ENCODE measurements around the gene APPL2. TPM values are rescaled to one million over a fixed set of nuclear protein-coding genes. Genes with fewer than 3 reads are reported as not detected.
A peak's percentile ranks its signal among the peaks of the same experiment; 100 is the strongest.

The APPL2 gene
- total and polyA plus RNA-seq, 3 donors from 2014 or later, result 70.9 to 140 (median 129) TPM

GRCh38 chr12:105225505-105226015, 10.4 kb downstream of the APPL2 start:
- TF ChIP-seq CTCF (IDR thresholded peaks at IDR 0.05), result no peak
- TF ChIP-seq POLR2A (IDR thresholded peaks at IDR 0.05), result no peak
- no peak for DNase-seq
- no peaks in the 10 kb centered on the region for H3K9me3 ChIP-seq
- peak overlapping the region in 1 of 2 donors; percentile 3 for H3K27ac ChIP-seq
- H3K4me1 ChIP-seq, result peaks cover 81% of the 10 kb centered on the region
- no peaks in the 10 kb centered on the region for H3K36me3 ChIP-seq (ENCODE audit: low read depth, missing control alignments)
- no peak overlapping the region for H3K4me3 ChIP-seq
- no peaks in the 10 kb centered on the region for H3K27me3 ChIP-seq
- WGBS, 2 donors, result 60 to 65% methylated on average over 5 of the region's 5 CpGs
- intact Hi-C loops (cut with DNase I; ENCODE audit: low total_unique reads), result no loop called here

- DNase-seq, result no peak
- 92 to 94% methylated on average over 4 of the region's 4 CpGs for WGBS, 2 donors
- Histone ChIP-seq H3K4me3 (no peak overlapping the region), H3K4me1 (peaks cover 72% of the 10 kb centered on the region), H3K27ac (no peak overlapping the region), H3K9me3 (no peaks in the 10 kb centered on the region), H3K27me3 (no peaks in the 10 kb centered on the region), H3K36me3 (ENCODE audit: low read depth, missing control alignments) (no peaks in the 10 kb centered on the region)
- no peak for TF ChIP-seq POLR2A (IDR thresholded peaks at IDR 0.05)
- TF ChIP-seq CTCF (IDR thresholded peaks at IDR 0.05), result no peak
- intact Hi-C loops (cut with DNase I; ENCODE audit: low total_unique reads), result no loop called here
Measured at GRCh38 chr12:105224399-105224798, 11.6 kb downstream of the APPL2 start.

- no peak overlapping the region for H3K27ac ChIP-seq
- no peaks in the 10 kb centered on the region for H3K36me3 ChIP-seq (ENCODE audit: low read depth, missing control alignments)
- no peak overlapping the region for H3K4me3 ChIP-seq
- H3K4me1 ChIP-seq, result peaks cover 72% of the 10 kb centered on the region
- DNase-seq, result no peak
- intact Hi-C loops (cut with DNase I; ENCODE audit: low total_unique reads), result no loop called here
- H3K27me3 ChIP-seq, result no peaks in the 10 kb centered on the region
- 63 to 73% methylated on average over 4 of the region's 4 CpGs for WGBS, 2 donors
- TF ChIP-seq POLR2A (IDR thresholded peaks at IDR 0.05) (no peak), CTCF (IDR thresholded peaks at IDR 0.05) (no peak)
- H3K9me3 ChIP-seq, result no peaks in the 10 kb centered on the region
Measured at GRCh38 chr12:105223884-105224283, 12.1 kb downstream of the APPL2 start.

DNA sequence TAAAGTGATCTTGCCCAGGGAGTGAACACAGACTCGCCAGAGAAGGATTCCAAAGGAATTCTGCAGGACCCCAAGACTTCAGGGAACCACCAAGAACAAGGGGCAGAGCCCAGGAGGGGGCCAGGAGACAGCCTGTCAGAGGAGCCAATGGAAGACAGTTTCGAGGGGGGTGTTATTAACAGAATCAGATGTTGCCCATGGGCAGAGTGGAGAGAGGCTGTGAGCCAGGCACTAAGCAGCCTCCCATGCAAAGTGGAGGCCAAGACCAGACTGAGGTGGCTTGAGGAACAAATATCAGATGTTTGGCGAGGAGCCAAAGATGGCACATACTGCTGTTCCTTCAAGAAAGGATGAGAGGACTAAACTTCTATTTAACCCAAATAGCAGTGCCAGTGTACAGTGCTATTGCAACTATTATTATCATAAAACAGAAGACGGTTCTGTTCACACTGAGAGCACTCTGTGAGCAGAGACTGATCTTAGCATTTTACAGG, 12.6 kb downstream of the APPL2 start:
- DNase-seq, result no peak
- Histone ChIP-seq H3K36me3 (ENCODE audit: low read depth, missing control alignments) (no peaks in the 10 kb centered on the region), H3K27ac (no peak overlapping the region), H3K4me1 (peaks cover 75% of the 10 kb centered on the region), H3K4me3 (no peak overlapping the region), H3K9me3 (no peaks in the 10 kb centered on the region), H3K27me3 (no peaks in the 10 kb centered on the region)
- TF ChIP-seq CTCF (IDR thresholded peaks at IDR 0.05), result no peak
- no peak for TF ChIP-seq POLR2A (IDR thresholded peaks at IDR 0.05)
- 72 to 74% methylated on average over 4 of the region's 4 CpGs for WGBS, 2 donors
- intact Hi-C loops (cut with DNase I; ENCODE audit: low total_unique reads), result no loop called here

- Histone ChIP-seq H3K4me1 (peaks cover 70% of the 10 kb centered on the region), H3K27me3 (no peaks in the 10 kb centered on the region), H3K4me3 (no peak overlapping the region), H3K36me3 (ENCODE audit: low read depth, missing control alignments) (no peaks in the 10 kb centered on the region), H3K27ac (no peak overlapping the region), H3K9me3 (no peaks in the 10 kb centered on the region)
- intact Hi-C loops (cut with DNase I; ENCODE audit: low total_unique reads), result no loop called here
- TF ChIP-seq CTCF (IDR thresholded peaks at IDR 0.05), result no peak
- no peak for TF ChIP-seq POLR2A (IDR thresholded peaks at IDR 0.05)
- WGBS, 2 donors, result 69 to 85% methylated on average over 13 of the region's 13 CpGs
- no peak for DNase-seq
Measured at GRCh38 chr12:105222726-105223351, 13.1 kb downstream of the APPL2 start.

Data from testis (tissue), 3 donors.